Right lobe of liver (tissue), 4 donors: ENCODE results near the gene DRD1.
"Not testable (repeated sequence)": the region's sequence is repeated elsewhere in the genome, so short reads cannot be mapped to it uniquely, and the experiment has no call there.

ENCODE experiments used
- POLR2A ChIP-seq: fragments of 450-650 bp; IDR thresholded peaks from one replicate; pipeline ENCODE4 v1.6.1; 2017; ENCODE audit warnings: antibody characterized with exemption, mild to moderate bottlenecking
- TF ChIP-seq, protein P1 (sequence below), 4 donors: fragments of 200-600 bp in 3 of 4; fragments of 450-650 bp in 1 of 4; IDR thresholded peaks; one replicate each; pipeline versions ENCODE4 v1.5.1 to v1.8.0; 2016 to 2022; ENCODE audit warnings: antibody characterized with exemption in 4 of 4, mild to moderate bottlenecking in 2 of 4
- donor health status: DM: no; HTN: no; CAD: no.
- donor health status: DM: no; HTN: no; CAD: no.
- donor health status: DM: no; HTN: yes; CAD: no.

DNA sequence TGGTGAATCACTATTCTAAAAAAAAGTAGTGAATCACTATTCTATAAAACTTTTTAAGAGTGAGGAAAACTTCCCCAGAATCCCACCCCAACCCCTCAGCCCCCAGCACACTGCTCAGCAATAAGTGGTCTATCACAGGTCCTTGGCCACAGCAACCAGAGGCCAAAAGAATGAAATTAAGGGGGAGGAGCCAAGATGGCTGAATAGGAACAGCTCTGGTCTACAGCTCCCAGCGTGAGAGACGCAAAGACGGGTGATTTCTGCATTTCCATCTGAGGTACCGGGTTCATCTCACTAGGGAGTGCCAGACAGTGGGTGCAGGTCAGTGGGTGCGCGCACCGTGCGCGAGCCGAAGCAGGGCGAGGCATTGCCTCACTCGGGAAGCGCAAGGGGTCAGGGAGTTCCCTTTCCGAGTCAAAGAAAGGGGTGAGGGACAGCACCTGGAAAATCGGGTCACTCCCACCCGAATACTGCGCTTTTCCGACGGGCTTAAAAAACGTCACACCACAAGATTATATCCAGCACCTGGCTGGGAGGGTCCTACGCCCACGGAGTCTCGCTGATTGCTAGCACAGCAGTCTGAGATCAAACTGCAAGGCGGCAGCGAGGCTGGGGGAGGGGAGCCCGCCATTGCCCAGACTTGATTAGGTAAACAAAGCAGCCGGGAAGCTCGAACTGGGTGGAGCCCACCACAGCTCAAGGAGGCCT is 46.2 kb downstream of the DRD1 start:
- TF ChIP-seq, protein P1, sequence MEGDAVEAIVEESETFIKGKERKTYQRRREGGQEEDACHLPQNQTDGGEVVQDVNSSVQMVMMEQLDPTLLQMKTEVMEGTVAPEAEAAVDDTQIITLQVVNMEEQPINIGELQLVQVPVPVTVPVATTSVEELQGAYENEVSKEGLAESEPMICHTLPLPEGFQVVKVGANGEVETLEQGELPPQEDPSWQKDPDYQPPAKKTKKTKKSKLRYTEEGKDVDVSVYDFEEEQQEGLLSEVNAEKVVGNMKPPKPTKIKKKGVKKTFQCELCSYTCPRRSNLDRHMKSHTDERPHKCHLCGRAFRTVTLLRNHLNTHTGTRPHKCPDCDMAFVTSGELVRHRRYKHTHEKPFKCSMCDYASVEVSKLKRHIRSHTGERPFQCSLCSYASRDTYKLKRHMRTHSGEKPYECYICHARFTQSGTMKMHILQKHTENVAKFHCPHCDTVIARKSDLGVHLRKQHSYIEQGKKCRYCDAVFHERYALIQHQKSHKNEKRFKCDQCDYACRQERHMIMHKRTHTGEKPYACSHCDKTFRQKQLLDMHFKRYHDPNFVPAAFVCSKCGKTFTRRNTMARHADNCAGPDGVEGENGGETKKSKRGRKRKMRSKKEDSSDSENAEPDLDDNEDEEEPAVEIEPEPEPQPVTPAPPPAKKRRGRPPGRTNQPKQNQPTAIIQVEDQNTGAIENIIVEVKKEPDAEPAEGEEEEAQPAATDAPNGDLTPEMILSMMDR (IDR thresholded peaks at IDR 0.05) = not testable (repeated sequence)
- not testable (repeated sequence) for TF ChIP-seq POLR2A
